Measurements from ENCODE around the gene B4GALT5.

DNA sequence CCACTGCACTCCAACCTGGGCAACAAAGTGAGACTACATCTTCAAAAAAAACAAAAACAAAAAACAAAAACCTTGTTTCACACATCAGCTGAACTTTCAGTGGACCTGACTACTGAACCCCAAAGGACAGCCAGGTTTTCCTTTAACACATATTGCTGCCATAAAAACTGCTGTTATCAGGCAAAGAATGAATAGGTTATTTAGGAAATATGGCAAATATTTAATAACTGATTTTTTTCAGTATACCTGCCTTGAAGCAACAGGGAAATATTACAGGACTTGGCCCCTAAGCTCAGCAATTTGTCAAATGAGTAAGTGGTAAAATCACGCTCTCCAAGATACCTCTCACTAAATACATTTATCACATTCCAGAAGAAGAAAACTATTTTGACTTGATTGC, 34.0 kb downstream of the B4GALT5 start:
- TF ChIP-seq JUNB (IDR thresholded peaks at IDR 0.05), result no peak
- TF ChIP-seq ESRRA (IDR thresholded peaks at IDR 0.05; ENCODE audit: borderline replicate concordance, low read length), result no peak
- TF ChIP-seq RAD21 (conservative IDR thresholded peaks at IDR 0.05 in 1 of 2, IDR thresholded peaks at IDR 0.05 in 1 of 2), result no peak
- TF ChIP-seq RNF2 (IDR thresholded peaks at IDR 0.05; ENCODE audit: borderline replicate concordance, low read depth), result no peak
- no peak for TF ChIP-seq POLR2A (IDR thresholded peaks at IDR 0.05; ENCODE audit: low read length)
- TF ChIP-seq GATA3 (IDR thresholded peaks at IDR 0.05; ENCODE audit: borderline replicate concordance), result no peak
- TF ChIP-seq, protein P1, sequence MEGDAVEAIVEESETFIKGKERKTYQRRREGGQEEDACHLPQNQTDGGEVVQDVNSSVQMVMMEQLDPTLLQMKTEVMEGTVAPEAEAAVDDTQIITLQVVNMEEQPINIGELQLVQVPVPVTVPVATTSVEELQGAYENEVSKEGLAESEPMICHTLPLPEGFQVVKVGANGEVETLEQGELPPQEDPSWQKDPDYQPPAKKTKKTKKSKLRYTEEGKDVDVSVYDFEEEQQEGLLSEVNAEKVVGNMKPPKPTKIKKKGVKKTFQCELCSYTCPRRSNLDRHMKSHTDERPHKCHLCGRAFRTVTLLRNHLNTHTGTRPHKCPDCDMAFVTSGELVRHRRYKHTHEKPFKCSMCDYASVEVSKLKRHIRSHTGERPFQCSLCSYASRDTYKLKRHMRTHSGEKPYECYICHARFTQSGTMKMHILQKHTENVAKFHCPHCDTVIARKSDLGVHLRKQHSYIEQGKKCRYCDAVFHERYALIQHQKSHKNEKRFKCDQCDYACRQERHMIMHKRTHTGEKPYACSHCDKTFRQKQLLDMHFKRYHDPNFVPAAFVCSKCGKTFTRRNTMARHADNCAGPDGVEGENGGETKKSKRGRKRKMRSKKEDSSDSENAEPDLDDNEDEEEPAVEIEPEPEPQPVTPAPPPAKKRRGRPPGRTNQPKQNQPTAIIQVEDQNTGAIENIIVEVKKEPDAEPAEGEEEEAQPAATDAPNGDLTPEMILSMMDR (IDR thresholded peaks at IDR 0.05), result no peak
- TF ChIP-seq MAFK (IDR thresholded peaks at IDR 0.05; ENCODE audit: partially characterized antibody), result no peak
- no peak for TF ChIP-seq HDAC2 (IDR thresholded peaks at IDR 0.05)
- TF ChIP-seq, protein P2, sequence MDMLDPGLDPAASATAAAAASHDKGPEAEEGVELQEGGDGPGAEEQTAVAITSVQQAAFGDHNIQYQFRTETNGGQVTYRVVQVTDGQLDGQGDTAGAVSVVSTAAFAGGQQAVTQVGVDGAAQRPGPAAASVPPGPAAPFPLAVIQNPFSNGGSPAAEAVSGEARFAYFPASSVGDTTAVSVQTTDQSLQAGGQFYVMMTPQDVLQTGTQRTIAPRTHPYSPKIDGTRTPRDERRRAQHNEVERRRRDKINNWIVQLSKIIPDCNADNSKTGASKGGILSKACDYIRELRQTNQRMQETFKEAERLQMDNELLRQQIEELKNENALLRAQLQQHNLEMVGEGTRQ (IDR thresholded peaks at IDR 0.05), result no peak
- no peak for TF ChIP-seq EP300 (IDR thresholded peaks at IDR 0.05)
- no peak for TF ChIP-seq RCOR1 (IDR thresholded peaks at IDR 0.05; ENCODE audit: low read depth, low read length)
- TF ChIP-seq MYC (IDR thresholded peaks at IDR 0.05; ENCODE audit: borderline replicate concordance, low read length), result no peak
- TF ChIP-seq, protein P3, sequence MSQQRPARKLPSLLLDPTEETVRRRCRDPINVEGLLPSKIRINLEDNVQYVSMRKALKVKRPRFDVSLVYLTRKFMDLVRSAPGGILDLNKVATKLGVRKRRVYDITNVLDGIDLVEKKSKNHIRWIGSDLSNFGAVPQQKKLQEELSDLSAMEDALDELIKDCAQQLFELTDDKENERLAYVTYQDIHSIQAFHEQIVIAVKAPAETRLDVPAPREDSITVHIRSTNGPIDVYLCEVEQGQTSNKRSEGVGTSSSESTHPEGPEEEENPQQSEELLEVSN (IDR thresholded peaks at IDR 0.05; ENCODE audit: borderline replicate concordance, low read depth), result no peak

Measured in A549 (cell line).